Spleen (tissue), 11 donors: ENCODE data around the gene ITPR2. TPM values are rescaled to one million over a fixed set of nuclear protein-coding genes. Genes with fewer than 3 reads are reported as not detected.

Experiments
- DNase-seq: peaks from one replicate; pipeline ENCODE4 v3.0.0-alpha.2; 2020
- H3K27ac ChIP-seq, 8 donors: fragments of 200-600 bp; sonication (generic) in 7 of 8; 1 replicate in 4 of 8; 2 replicates in 4 of 8; pipeline versions ENCODE4 v1.5.0 to v1.8.0; 2016 to 2021; ENCODE audit warnings: inconsistent platforms in 4 of 8, mild to moderate bottlenecking in 4 of 8, moderate library complexity in 1 of 8
- H3K27me3 ChIP-seq, 7 donors: fragments of 200-600 bp; sonication (generic) in 6 of 7; replicated peaks in 1 of 7; 1 replicate in 4 of 7; 2 replicates in 3 of 7; pipeline versions ENCODE4 v1.5.0 to v1.8.0; 2016 to 2021; ENCODE audit warnings: inconsistent platforms in 3 of 7, mild to moderate bottlenecking in 1 of 7
- H3K36me3 ChIP-seq, 6 donors: fragments of 200-600 bp; sonication (generic) in 5 of 6; 1 replicate in 4 of 6; 2 replicates in 2 of 6; pipeline versions ENCODE4 v1.5.0 to v1.8.0; 2016 to 2021; ENCODE audit warnings: inconsistent platforms in 2 of 6
- H3K4me1 ChIP-seq, 6 donors: fragments of 200-600 bp; sonication (generic) in 5 of 6; 1 replicate in 3 of 6; 2 replicates in 3 of 6; pipeline versions ENCODE4 v1.5.0 to v1.8.0; 2016 to 2021; ENCODE audit warnings: inconsistent platforms in 3 of 6
- H3K4me3 ChIP-seq, 8 donors: fragments of 200-600 bp; sonication (generic) in 7 of 8; 1 replicate in 4 of 8; 2 replicates in 4 of 8; pipeline versions ENCODE4 v1.5.0 to v1.8.0; 2016 to 2021; ENCODE audit warnings: inconsistent platforms in 4 of 8, mild to moderate bottlenecking in 4 of 8, moderate library complexity in 2 of 8
- H3K9me3 ChIP-seq, 8 donors: fragments of 200-600 bp; sonication (generic) in 7 of 8; 1 replicate in 4 of 8; 2 replicates in 4 of 8; pipeline versions ENCODE4 v1.5.0 to v1.8.0; 2016 to 2021; ENCODE audit warnings: inconsistent platforms in 4 of 8
- CTCF ChIP-seq, 11 experiments: fragments of 200-600 bp in 7 of 11; fragments of 450-650 bp in 4 of 11; sonication (generic) in 4 of 11; IDR thresholded peaks in 8 of 11; conservative IDR thresholded peaks in 3 of 11; 1 replicate in 7 of 11; 2 replicates in 4 of 11; pipeline versions ENCODE4 v1.4.0 to v1.8.0; 2016 to 2021; ENCODE audit warnings: antibody characterized with exemption in 11 of 11, inconsistent platforms in 4 of 11, mild to moderate bottlenecking in 1 of 11
- POLR2A ChIP-seq, 3 donors: fragments of 450-650 bp; IDR thresholded peaks; one replicate each; pipeline ENCODE4 v1.5.1; 2017; ENCODE audit warnings: antibody characterized with exemption in 3 of 3, mild to moderate bottlenecking in 1 of 3
- POLR2AphosphoS5 ChIP-seq, 3 donors: sonication (generic); formaldehyde crosslinking; IDR thresholded peaks; one replicate each; pipeline ENCODE4 v1.5.1; 2017; ENCODE audit warnings: antibody characterized with exemption in 3 of 3
- WGBS, 5 donors: extraction: QIAGEN DNeasy Blood & Tissue Kit in 3 of 5; methylation state at CpG; one replicate each; pipeline versions ENCODE4 v1.1.5 to v1.1.7; 2013 to 2018; 5-methylcytosine and 5-hydroxymethylcytosine counted together
- intact Hi-C: fragments of 100-400 bp; cut with DNase I; formaldehyde crosslinking; loops from one replicate; pipeline ENCODE4 v1.15.0; 2023; ENCODE audit warnings: low total_unique reads
- polyA plus RNA-seq, 3 donors: library from polyadenylated mRNA; stranded (reverse); fragments of 200-250 nt; gene quantifications; one replicate each; pipeline ENCODE4 v1.2.1, GENCODE V29; 2013
- total RNA-seq, 7 donors: library from RNA; depleted of rRNA in 3 of 7; stranded (reverse); fragments of >200 nt in 3 of 7; fragmentation: NEBNext Ultra II Directional in 4 of 7; extraction: Animal tissue kit (Norgen Biotek cat#: 25700) in 4 of 7; gene quantifications; one replicate each; pipeline versions ENCODE4 v1.1.0 to v1.2.1, GENCODE V29; 2016 to 2021
- donor health status: healthy with polysubstance abuse.
- donor health status: DM: no; HTN: no; CAD: no; lungs with moderate emphysema.
- donor health status: DM: no; HTN: no; CAD: no.
- donor health status: Bipolar disorder and iron deficiency.
- donor health status: healthy.
- donor health status: DM: no; HTN: no; CAD: no.
- donor health status: DM: yes; HTN: yes; CAD: no.

Gene ITPR2
- total and polyA plus RNA-seq, 10 donors, result 3.2 to 105 (median 60.4) TPM

GRCh38 chr12:26666286-26666685, 166.7 kb downstream of the ITPR2 start:
- no peak for DNase-seq
- intact Hi-C loops, result no loop called here
- 89 to 98% (median 90%) methylated on average over 5 of the region's 5 CpGs for WGBS, 5 donors
- TF ChIP-seq POLR2AphosphoS5 (IDR thresholded peaks at IDR 0.05) (no peak), POLR2A (IDR thresholded peaks at IDR 0.05) (no peak), CTCF (IDR thresholded peaks at IDR 0.05 in 8 of 11, conservative IDR thresholded peaks at IDR 0.05 in 3 of 11) (no peak)
- H3K9me3 ChIP-seq, result no peaks in the 10 kb centered on the region
- peaks cover 0 to 65% (median 14%) of the 10 kb centered on the region in 6 donors for H3K36me3 ChIP-seq
- H3K4me3 ChIP-seq, result no peak overlapping the region
- no peaks in the 10 kb centered on the region for H3K4me1 ChIP-seq
- no peaks in the 10 kb centered on the region for H3K27me3 ChIP-seq
- no peak overlapping the region for H3K27ac ChIP-seq

- Histone ChIP-seq H3K36me3 (peaks cover 0 to 93% (median 32%) of the 10 kb centered on the region in 6 donors), H3K27ac (no peak overlapping the region), H3K9me3 (no peaks in the 10 kb centered on the region), H3K4me3 (no peak overlapping the region), H3K27me3 (no peaks in the 10 kb centered on the region), H3K4me1 (no peaks in the 10 kb centered on the region)
- WGBS, 5 donors, result 82 to 99% (median 94%) methylated on average over 3 of the region's 3 CpGs
- TF ChIP-seq CTCF (IDR thresholded peaks at IDR 0.05 in 8 of 11, conservative IDR thresholded peaks at IDR 0.05 in 3 of 11), result no peak
- TF ChIP-seq POLR2A (IDR thresholded peaks at IDR 0.05), result no peak
- no peak for TF ChIP-seq POLR2AphosphoS5 (IDR thresholded peaks at IDR 0.05)
- no peak for DNase-seq
- intact Hi-C loops, result no loop called here
Observed at GRCh38 chr12:26661399-26661798, 171.6 kb downstream of the ITPR2 start.

GRCh38 chr12:26659930-26660329, 173.1 kb downstream of the ITPR2 start:
- TF ChIP-seq CTCF (IDR thresholded peaks at IDR 0.05 in 8 of 11, conservative IDR thresholded peaks at IDR 0.05 in 3 of 11) (no peak), POLR2AphosphoS5 (IDR thresholded peaks at IDR 0.05) (no peak), POLR2A (IDR thresholded peaks at IDR 0.05) (no peak)
- WGBS, 5 donors, result 68 to 95% (median 78%) methylated on average over 2 of the region's 2 CpGs
- intact Hi-C loops, result no loop called here
- no peaks in the 10 kb centered on the region for H3K4me1 ChIP-seq
- no peak for DNase-seq
- no peaks in the 10 kb centered on the region for H3K9me3 ChIP-seq
- H3K27ac ChIP-seq, result no peak overlapping the region
- H3K4me3 ChIP-seq, result no peak overlapping the region
- H3K27me3 ChIP-seq, result no peaks in the 10 kb centered on the region
- H3K36me3 ChIP-seq, result peaks cover 0 to 93% (median 42%) of the 10 kb centered on the region in 6 donors

DNA sequence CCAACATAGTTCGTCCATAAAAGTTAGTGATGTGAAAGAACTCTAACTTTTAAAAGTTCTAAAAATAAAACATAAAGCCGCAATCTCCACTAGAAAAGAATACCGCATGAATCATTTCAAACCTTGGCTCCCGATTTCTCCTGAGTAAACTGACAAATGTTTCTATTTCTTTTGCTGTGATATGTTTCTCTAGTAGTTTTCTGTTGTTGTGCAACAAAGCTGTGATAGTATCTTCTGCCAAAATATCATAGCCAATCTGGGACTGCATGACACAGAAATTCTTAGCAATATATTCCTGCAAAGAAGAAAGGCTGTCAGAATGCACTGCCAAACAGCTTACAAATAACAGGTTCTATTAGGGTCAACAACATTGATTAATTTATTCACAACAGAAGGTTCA, 174.0 kb downstream of the ITPR2 start:
- no peak overlapping the region for H3K4me3 ChIP-seq
- DNase-seq, result no peak
- intact Hi-C loops, result no loop called here
- no peak overlapping the region for H3K27ac ChIP-seq
- TF ChIP-seq POLR2AphosphoS5 (IDR thresholded peaks at IDR 0.05) (no peak), POLR2A (IDR thresholded peaks at IDR 0.05) (no peak), CTCF (IDR thresholded peaks at IDR 0.05 in 8 of 11, conservative IDR thresholded peaks at IDR 0.05 in 3 of 11) (no peak)
- H3K36me3 ChIP-seq, result peaks cover 0 to 94% (median 46%) of the 10 kb centered on the region in 6 donors
- H3K4me1 ChIP-seq, result no peaks in the 10 kb centered on the region
- no peaks in the 10 kb centered on the region for H3K9me3 ChIP-seq
- H3K27me3 ChIP-seq, result no peaks in the 10 kb centered on the region
- WGBS, 5 donors, result 86 to 97% (median 90%) methylated on average over 4 of the region's 4 CpGs
